Heart left ventricle (tissue), 16 donors: ENCODE results near the gene S100A16. TPM values are rescaled to one million over a fixed set of nuclear protein-coding genes. Genes with fewer than 3 reads are reported as not detected.

ENCODE experiments used
- ATAC-seq, 4 donors: fragments of 200-7000 bp; cut with Tn5 transposase; one replicate each; pipeline ENCODE4 v1.9.1; 2020 to 2022; ENCODE audit warnings: moderate library complexity in 4 of 4, mild to moderate bottlenecking in 3 of 4, moderate number of reproducible peaks in 1 of 4
- DNase-seq, 5 donors: peaks; one replicate each; pipeline ENCODE4 v3.0.0-alpha.2; 2020
- H3K27ac ChIP-seq, 12 donors: fragments of 200-600 bp; sonication (generic) in 4 of 12; one replicate each; pipeline versions ENCODE4 v1.5.0 to v1.8.0; 2016 to 2022; ENCODE audit warnings: mild to moderate bottlenecking in 2 of 12
- H3K27me3 ChIP-seq, 9 donors: fragments of 200-600 bp; sonication (generic) in 2 of 9; one replicate each; pipeline versions ENCODE4 v1.5.1 to v1.8.0; 2016 to 2022; ENCODE audit warnings: mild to moderate bottlenecking in 3 of 9
- H3K36me3 ChIP-seq, 9 donors: fragments of 200-600 bp; sonication (generic) in 2 of 9; one replicate each; pipeline versions ENCODE4 v1.5.0 to v1.8.0; 2018 to 2022; ENCODE audit warnings: mild to moderate bottlenecking in 2 of 9
- H3K4me1 ChIP-seq, 12 donors: fragments of 200-600 bp; sonication (generic) in 4 of 12; one replicate each; pipeline versions ENCODE4 v1.5.0 to v1.8.0; 2016 to 2022; ENCODE audit warnings: mild to moderate bottlenecking in 3 of 12
- H3K4me3 ChIP-seq, 12 donors: fragments of 200-600 bp; sonication (generic) in 4 of 12; one replicate each; pipeline versions ENCODE4 v1.5.0 to v1.8.0; 2017 to 2022; ENCODE audit warnings: mild to moderate bottlenecking in 9 of 12, moderate library complexity in 4 of 12
- H3K9me3 ChIP-seq, 12 donors: fragments of 200-600 bp; sonication (generic) in 4 of 12; one replicate each; pipeline versions ENCODE4 v1.5.0 to v1.8.0; 2016 to 2022; ENCODE audit warnings: mild to moderate bottlenecking in 1 of 12
- POLR2A ChIP-seq, 2 donors: fragments of 450-650 bp; IDR thresholded peaks; one replicate each; pipeline ENCODE4 v1.6.1; 2017; ENCODE audit warnings: antibody characterized with exemption in 2 of 2, mild to moderate bottlenecking in 2 of 2, moderate library complexity in 2 of 2
- WGBS, 4 donors: extraction: QIAGEN DNeasy Blood & Tissue Kit in 2 of 4; methylation state at CpG; one replicate each; pipeline versions ENCODE4 v1.1.5 to v1.1.7; 2013 to 2018; 5-methylcytosine and 5-hydroxymethylcytosine counted together
- intact Hi-C, 10 donors: fragments of 100-400 bp; cut with DNase I; formaldehyde crosslinking; loops; one replicate each; pipeline versions ENCODE4 v1.11.1 to v1.14.2; 2022
- polyA plus RNA-seq, 2 donors: library from polyadenylated mRNA; stranded (reverse); fragments of 200-250 nt; gene quantifications; one replicate each; pipeline ENCODE4 v1.2.3, GENCODE V29; 2013
- total RNA-seq, 9 donors: library from RNA; depleted of rRNA in 2 of 9; stranded (reverse); fragments of >200 nt in 2 of 9; fragmentation: NEBNext Ultra II Directional in 3 of 9; extraction: Animal tissue kit (Norgen Biotek cat#: 25700) in 3 of 9; gene quantifications; one replicate each; pipeline versions ENCODE4 v1.1.0 to v1.2.4, GENCODE V29; 2016 to 2023
- TF ChIP-seq, protein P1 (sequence below), 12 donors: fragments of 200-600 bp; sonication (generic) in 4 of 12; IDR thresholded peaks; one replicate each; pipeline versions ENCODE4 v1.5.0 to v1.8.0; 2018 to 2022; ENCODE audit warnings: antibody characterized with exemption in 12 of 12, mild to moderate bottlenecking in 5 of 12
- donor health status: ischemic (EF 13 %, LVEDD 7.1; RV severe dilation, severe dysfunction).
- donor health status: healthy with polysubstance abuse.
- donor health status: DM: no; HTN: yes; CAD: no.
- donor health status: DM: no; HTN: no; CAD: no.
- donor health status: ischemic (EF 25% LVEDD 6.9; RV normal size, moderate dysfunction).
- donor health status: ischemic (EF 25% LVEDD 5.7; RV mildly dilated, moderate dysfunction).
- donor health status: healthy.
- donor health status: DM: yes; HTN: yes; CAD: no.
- donor health status: ischemic (EF 35%, LVEDD 5.7; RV mildly dilated, moderate dysfunction).
- donor health status: nonischemic (EF 11% LVEDD 7.7; RV severe dilation, severe dysfunction).
- donor health status: DM: yes; HTN: yes; CAD: no.
- donor health status: PGD.
- donor health status: ischemic (EF 29% LVEDD 5.4; RV normal size, mild dysfunction).
- donor health status: nonischemic (EF 23%, LVEDD 6.1; RV moderate dilation, normal function).

The S100A16 gene
- total and polyA plus RNA-seq, 11 donors = 37.2 to 233 (median 70.3) TPM

- 39 to 65% (median 57%) methylated on average over 3 of the region's 3 CpGs for WGBS, 4 donors
- peak in 2 of 4 donors; percentile 26 to 29 for ATAC-seq
- DNase-seq = no peak
- Histone ChIP-seq H3K27me3 (no peaks in the 10 kb centered on the region), H3K27ac (peak overlapping the region in 11 of 12 donors; percentile 4 to 82 (median 43)), H3K9me3 (no peaks in the 10 kb centered on the region), H3K4me1 (peaks cover 0 to 23% (median 8%) of the 10 kb centered on the region in 12 donors), H3K36me3 (no peaks in the 10 kb centered on the region), H3K4me3 (no peak overlapping the region)
- no peak for TF ChIP-seq POLR2A (IDR thresholded peaks at IDR 0.05)
- TF ChIP-seq, protein P1, sequence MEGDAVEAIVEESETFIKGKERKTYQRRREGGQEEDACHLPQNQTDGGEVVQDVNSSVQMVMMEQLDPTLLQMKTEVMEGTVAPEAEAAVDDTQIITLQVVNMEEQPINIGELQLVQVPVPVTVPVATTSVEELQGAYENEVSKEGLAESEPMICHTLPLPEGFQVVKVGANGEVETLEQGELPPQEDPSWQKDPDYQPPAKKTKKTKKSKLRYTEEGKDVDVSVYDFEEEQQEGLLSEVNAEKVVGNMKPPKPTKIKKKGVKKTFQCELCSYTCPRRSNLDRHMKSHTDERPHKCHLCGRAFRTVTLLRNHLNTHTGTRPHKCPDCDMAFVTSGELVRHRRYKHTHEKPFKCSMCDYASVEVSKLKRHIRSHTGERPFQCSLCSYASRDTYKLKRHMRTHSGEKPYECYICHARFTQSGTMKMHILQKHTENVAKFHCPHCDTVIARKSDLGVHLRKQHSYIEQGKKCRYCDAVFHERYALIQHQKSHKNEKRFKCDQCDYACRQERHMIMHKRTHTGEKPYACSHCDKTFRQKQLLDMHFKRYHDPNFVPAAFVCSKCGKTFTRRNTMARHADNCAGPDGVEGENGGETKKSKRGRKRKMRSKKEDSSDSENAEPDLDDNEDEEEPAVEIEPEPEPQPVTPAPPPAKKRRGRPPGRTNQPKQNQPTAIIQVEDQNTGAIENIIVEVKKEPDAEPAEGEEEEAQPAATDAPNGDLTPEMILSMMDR (IDR thresholded peaks at IDR 0.05) = no peak
- intact Hi-C loops = loop anchor here in 2 of 10 donors (5.0 to 10.0 kb wide), 2 partner anchors 51 to 78 kb away; no protein-coding TSS in a partner anchor
Observed at GRCh38 chr1:153652805-153653500, 40.0 kb upstream of the S100A16 start.

DNA sequence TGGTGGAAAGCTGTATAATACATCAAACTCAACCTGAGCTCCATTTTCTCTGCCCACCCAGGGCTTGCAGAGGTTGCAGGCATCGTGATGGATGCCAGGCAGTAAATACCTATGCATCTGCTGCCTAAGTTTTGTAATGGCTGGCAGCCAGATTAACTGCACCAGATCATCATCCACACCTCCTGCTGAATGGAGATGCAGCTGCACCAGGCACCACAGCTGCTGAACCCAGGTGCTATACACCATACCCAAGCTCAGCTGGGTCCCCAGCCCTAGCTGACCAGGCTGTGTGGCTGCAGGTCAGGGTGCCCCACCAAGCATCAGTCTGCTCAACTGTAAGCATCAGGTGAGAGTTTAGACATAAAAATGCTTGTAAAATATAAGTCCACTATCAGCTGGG is 38.8 kb upstream of the S100A16 start:
- Histone ChIP-seq H3K9me3 (no peaks in the 10 kb centered on the region), H3K27ac (no peak overlapping the region), H3K27me3 (no peaks in the 10 kb centered on the region), H3K4me3 (no peak overlapping the region), H3K4me1 (peaks cover 0 to 28% (median 9%) of the 10 kb centered on the region in 12 donors), H3K36me3 (peaks cover 0 to 8% (median under 1%) of the 10 kb centered on the region in 9 donors)
- no peak for TF ChIP-seq POLR2A (IDR thresholded peaks at IDR 0.05)
- TF ChIP-seq, protein P1 (IDR thresholded peaks at IDR 0.05) = no peak
- ATAC-seq = no peak
- intact Hi-C loops = loop anchor here in 2 of 10 donors (5.0 to 10.0 kb wide), 2 partner anchors 49 to 77 kb away; no protein-coding TSS in a partner anchor
- WGBS, 4 donors = 83 to 94% (median 88%) methylated on average over 1 of the region's 1 CpG
- no peak for DNase-seq

DNA sequence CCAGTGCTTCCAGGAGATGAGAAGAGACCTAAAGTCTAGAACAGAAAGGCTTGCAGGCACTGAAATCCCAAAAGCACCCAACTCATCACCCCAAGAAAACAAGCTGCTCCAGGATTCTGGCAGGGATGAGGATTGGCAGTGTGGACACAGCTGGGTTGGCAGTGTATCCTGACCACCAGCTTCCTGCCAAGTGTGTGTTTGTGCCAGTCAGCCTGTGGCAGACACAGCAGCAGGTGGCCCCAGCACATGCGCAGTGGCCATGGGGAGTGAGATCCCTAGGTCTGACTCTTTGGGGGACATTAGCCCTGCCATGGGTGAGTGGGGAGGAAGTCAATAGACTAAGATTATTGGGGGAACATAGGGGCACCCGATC is 36.9 kb upstream of the S100A16 start:
- intact Hi-C loops = loop anchor here in 2 of 10 donors (5.0 to 10.0 kb wide), 2 partner anchors 48 to 75 kb away; no protein-coding TSS in a partner anchor
- TF ChIP-seq POLR2A (IDR thresholded peaks at IDR 0.05) = no peak
- TF ChIP-seq, protein P1 (IDR thresholded peaks at IDR 0.05) = no peak
- WGBS, 4 donors = 70 to 85% (median 81%) methylated on average over 2 of the region's 2 CpGs
- Histone ChIP-seq H3K27me3 (no peaks in the 10 kb centered on the region), H3K4me1 (peaks cover 0 to 46% (median 9%) of the 10 kb centered on the region in 12 donors), H3K4me3 (no peak overlapping the region), H3K27ac (peak overlapping the region in 2 of 12 donors; percentile 12 to 28), H3K9me3 (no peaks in the 10 kb centered on the region), H3K36me3 (peaks cover 0 to 27% (median 19%) of the 10 kb centered on the region in 9 donors)
- ATAC-seq (peak; percentile 57 to 87 (median 76)), DNase-seq (peak in 4 of 5 donors; percentile 46 to 82 (median 78))

DNA sequence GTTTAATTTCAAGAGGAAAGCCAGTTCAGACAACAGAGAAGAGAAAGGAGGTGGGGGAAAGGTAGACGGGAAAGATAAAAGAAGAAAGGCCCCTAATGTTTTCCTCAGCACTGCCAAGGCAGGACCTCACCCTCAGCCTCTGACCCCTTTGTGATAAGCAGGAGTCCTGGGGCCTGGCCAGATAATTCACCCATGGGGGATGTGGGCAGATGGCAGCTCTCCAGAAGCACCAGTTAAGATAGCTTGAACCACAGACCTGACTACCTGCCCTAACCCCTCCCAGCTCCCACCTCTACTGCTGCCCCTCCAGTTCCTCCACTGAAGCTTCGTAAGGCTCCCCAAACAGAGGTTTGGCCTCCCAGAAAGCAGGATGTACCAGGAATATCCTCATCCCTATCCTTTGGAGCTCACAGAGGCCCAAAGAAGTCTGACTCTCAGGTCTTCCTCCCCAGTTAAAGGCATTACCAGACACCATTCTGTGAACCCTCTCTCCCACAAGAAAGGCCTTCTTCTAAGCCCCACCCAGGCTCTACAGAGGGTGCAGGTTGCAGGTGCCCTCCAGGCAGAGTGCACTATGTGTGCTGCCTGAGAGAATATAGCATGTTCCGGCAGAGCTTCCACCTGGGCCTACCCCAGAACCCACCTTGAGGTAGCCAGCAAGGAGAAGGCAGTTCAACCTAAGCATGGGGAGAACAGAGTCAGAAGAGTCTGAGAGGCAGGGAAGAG is 36.4 kb upstream of the S100A16 start:
- Histone ChIP-seq H3K27ac (peak overlapping the region in 2 of 12 donors; percentile 12 to 28), H3K36me3 (peaks cover 0 to 33% (median 25%) of the 10 kb centered on the region in 9 donors), H3K27me3 (no peaks in the 10 kb centered on the region), H3K4me1 (peaks cover 0 to 49% (median 13%) of the 10 kb centered on the region in 12 donors), H3K9me3 (no peaks in the 10 kb centered on the region), H3K4me3 (no peak overlapping the region)
- 37 to 62% (median 53%) methylated on average over 3 of the region's 3 CpGs for WGBS, 4 donors
- ATAC-seq (peak in 2 of 4 donors; percentile 3 to 9), DNase-seq (no peak)
- intact Hi-C loops = no loop called here
- no peak for TF ChIP-seq POLR2A (IDR thresholded peaks at IDR 0.05)
- TF ChIP-seq, protein P1 (IDR thresholded peaks at IDR 0.05) = no peak
